ENCODE results near the gene LPAR1. TPM values are rescaled to one million over a fixed set of nuclear protein-coding genes. Genes with fewer than 3 reads are reported as not detected.

Gene LPAR1
- total RNA-seq, 1 donor from 2014 or later, result 36.0 TPM

GRCh38 chr9:110898358-110898757 is 139.9 kb downstream of the LPAR1 start:
- H3K9me3 ChIP-seq (ENCODE audit: low read depth), result no peaks in the 10 kb centered on the region
- H3K4me1 Mint-ChIP-seq, result no peaks in the 10 kb centered on the region
- no peak overlapping the region for H3K27ac ChIP-seq
- H3K9ac ChIP-seq, result no peak overlapping the region
- H3K4me3 ChIP-seq, result no peak overlapping the region
- no peaks in the 10 kb centered on the region for H4K20me1 ChIP-seq (ENCODE audit: low read depth)
- H3K36me3 Mint-ChIP-seq, result peaks cover 14% of the 10 kb centered on the region
- H3K4me1 ChIP-seq, result no peaks in the 10 kb centered on the region
- H3K27ac Mint-ChIP-seq, result no peak overlapping the region
- no peak for TF ChIP-seq EZH2phosphoT487 (IDR thresholded peaks at IDR 0.05)
- TF ChIP-seq EZH2 (IDR thresholded peaks at IDR 0.05), result no peak
- TF ChIP-seq CTCF (IDR thresholded peaks at IDR 0.05), result no peak
- no peak overlapping the region for H3K4me2 ChIP-seq
- no peak overlapping the region for H2AFZ ChIP-seq (replicated peaks)
- no peaks in the 10 kb centered on the region for H3K79me2 ChIP-seq (ENCODE audit: low read depth)
- no peaks in the 10 kb centered on the region for H3K27me3 Mint-ChIP-seq (ENCODE audit: insufficient read depth, low read depth)
- H3K36me3 ChIP-seq, result no peaks in the 10 kb centered on the region
- H3K4me3 Mint-ChIP-seq, result no peak overlapping the region
- no peaks in the 10 kb centered on the region for H3K27me3 ChIP-seq
- H3F3A ChIP-seq (ENCODE audit: low read depth), result no peaks in the 10 kb centered on the region
- peaks cover 22% of the 10 kb centered on the region for H3K9me3 Mint-ChIP-seq
- DNase-seq (ENCODE audit: low spot score), result no peak

GRCh38 chr9:110897943-110898342 is 140.3 kb downstream of the LPAR1 start:
- H3K4me2 ChIP-seq, result no peak overlapping the region

GRCh38 chr9:110895147-110895905 is 142.9 kb downstream of the LPAR1 start:
- Histone ChIP-seq H3F3A (ENCODE audit: low read depth) (no peaks in the 10 kb centered on the region), H3K4me1 (peaks cover 3% of the 10 kb centered on the region), H4K20me1 (ENCODE audit: low read depth) (no peaks in the 10 kb centered on the region), H3K9ac (no peak overlapping the region), H3K79me2 (ENCODE audit: low read depth) (no peaks in the 10 kb centered on the region), H3K27me3 (no peaks in the 10 kb centered on the region), H3K9me3 (ENCODE audit: low read depth) (no peaks in the 10 kb centered on the region), H3K4me2 (no peak overlapping the region), H2AFZ (replicated peaks) (no peak overlapping the region), H3K36me3 (no peaks in the 10 kb centered on the region), H3K4me3 (no peak overlapping the region), H3K27ac (no peak overlapping the region)
- Mint-ChIP-seq H3K27ac (no peak overlapping the region), H3K27me3 (ENCODE audit: insufficient read depth, low read depth) (no peaks in the 10 kb centered on the region), H3K4me3 (no peak overlapping the region), H3K4me1 (no peaks in the 10 kb centered on the region), H3K9me3 (peaks cover 11% of the 10 kb centered on the region), H3K36me3 (peaks cover 11% of the 10 kb centered on the region)
- no peak for DNase-seq (ENCODE audit: low spot score)
- TF ChIP-seq CTCF (IDR thresholded peaks at IDR 0.05), result no peak
- TF ChIP-seq EZH2 (IDR thresholded peaks at IDR 0.05), result no peak
- TF ChIP-seq EZH2phosphoT487 (IDR thresholded peaks at IDR 0.05), result no peak

More at GRCh38 chr9:110897943-110898342, 140.3 kb downstream of the LPAR1 start:
- Histone ChIP-seq H3K4me3 (no peak overlapping the region), H3K9ac (no peak overlapping the region), H3F3A (ENCODE audit: low read depth) (no peaks in the 10 kb centered on the region), H3K27me3 (no peaks in the 10 kb centered on the region), H3K79me2 (ENCODE audit: low read depth) (no peaks in the 10 kb centered on the region), H3K9me3 (ENCODE audit: low read depth) (no peaks in the 10 kb centered on the region), H4K20me1 (ENCODE audit: low read depth) (no peaks in the 10 kb centered on the region), H3K27ac (no peak overlapping the region), H2AFZ (replicated peaks) (no peak overlapping the region), H3K36me3 (no peaks in the 10 kb centered on the region), H3K4me1 (no peaks in the 10 kb centered on the region)
- H3K9me3 Mint-ChIP-seq, result peaks cover 19% of the 10 kb centered on the region
- no peak overlapping the region for H3K4me3 Mint-ChIP-seq
- H3K4me1 Mint-ChIP-seq, result no peaks in the 10 kb centered on the region
- no peak for DNase-seq (ENCODE audit: low spot score)
- no peak for TF ChIP-seq CTCF (IDR thresholded peaks at IDR 0.05)
- no peak for TF ChIP-seq EZH2 (IDR thresholded peaks at IDR 0.05)
- TF ChIP-seq EZH2phosphoT487 (IDR thresholded peaks at IDR 0.05), result no peak
- H3K27me3 Mint-ChIP-seq (ENCODE audit: insufficient read depth, low read depth), result no peaks in the 10 kb centered on the region
- peaks cover 11% of the 10 kb centered on the region for H3K36me3 Mint-ChIP-seq
- no peak overlapping the region for H3K27ac Mint-ChIP-seq
